GM12878 (cell line): Measurements from ENCODE around the gene TXNIP. TPM values are rescaled to one million over a fixed set of nuclear protein-coding genes. Genes with fewer than 3 reads are reported as not detected.

ENCODE experiments used
- ATAC-seq: fragments of 200-7000 bp; cut with Tn5 transposase; 3 replicates; pipeline ENCODE4 v1.9.1; 2020; ENCODE audit warnings: mild to moderate bottlenecking, moderate library complexity
- BruUV-seq: library from RNA; stranded (reverse); fragments of 400-500 nt; replicated peaks from 2 replicates; lab custom pipeline; 2021; lab: Mats Ljungman, UMichigan
- CTCF ChIA-PET: fragments of 300-600 bp; sonication (Branson Sonifier 250); formaldehyde crosslinking; extraction: SDS; loops from one replicate; lab custom pipeline; 2021; ENCODE audit warnings: inconsistent platforms; lab: Yijun Ruan, JAX
- POLR2A ChIA-PET: fragments of 350-600 bp; formaldehyde crosslinking; extraction: SDS; loops from one replicate; lab custom pipeline; 2021; ENCODE audit warnings: inconsistent platforms; lab: Charles Lee
- RAD21 ChIA-PET: fragments of 300-600 bp; sonication (Branson Sonifier 250); formaldehyde crosslinking; loops from one replicate; lab custom pipeline; 2023; ENCODE audit warnings: antibody characterized with exemption; ENCODE audit not compliant: unreplicated experiment; lab: Charles Lee
- SMC1A ChIA-PET: fragments of 300-600 bp; sonication (Branson Sonifier 250); formaldehyde crosslinking; loops from one replicate; lab custom pipeline; 2023; ENCODE audit not compliant: unreplicated experiment, uncharacterized antibody; lab: Charles Lee
- DNase-seq: peaks from one replicate; pipeline ENCODE4 v3.0.0-alpha.2; 2011; ENCODE audit warnings: low read depth, low spot score
- FAIRE-seq: peaks from 3 replicates; lab custom pipeline; 2011; peaks lifted over from hg19 to GRCh38; lab: Jason Lieb, UNC
- H2AFZ ChIP-seq: 2 replicates; pipeline ENCODE4 v1.6.0; 2011; ENCODE audit warnings: low read depth, low read length, control low read depth; ENCODE audit not compliant: control insufficient read depth
- H3K27ac ChIP-seq: 2 replicates; pipeline ENCODE4 v1.5.1; 2011; ENCODE audit warnings: control low read depth; ENCODE audit not compliant: control insufficient read depth, insufficient read depth
- H3K27me3 ChIP-seq, 2 experiments: replicated peaks in 1 of 2; 2 replicates each; pipeline versions ENCODE4 v1.6.0 to v1.6.1; 2011; ENCODE audit warnings: low read length in 1 of 2; ENCODE audit not compliant: control insufficient read depth in 2 of 2, insufficient read depth in 2 of 2
- H3K36me3 ChIP-seq, 2 experiments: 2 replicates each; pipeline ENCODE4 v1.5.1; 2011; ENCODE audit warnings: low read length in 1 of 2; ENCODE audit not compliant: control insufficient read depth in 2 of 2, insufficient read depth in 2 of 2
- H3K4me1 ChIP-seq: 2 replicates; pipeline ENCODE4 v1.6.1; 2011; ENCODE audit warnings: mild to moderate bottlenecking, low read length, moderate library complexity, mixed read lengths; ENCODE audit not compliant: control insufficient read depth, insufficient read depth
- H3K4me2 ChIP-seq: 2 replicates; pipeline ENCODE4 v1.6.0; 2011; ENCODE audit warnings: control low read depth; ENCODE audit not compliant: control insufficient read depth, insufficient read depth
- H3K4me3 ChIP-seq: fragments of 200-600 bp; sonication (generic); 2 replicates; pipeline ENCODE4 v1.5.1; 2016
- H3K79me2 ChIP-seq: 2 replicates; pipeline ENCODE4 v1.6.0; 2011; ENCODE audit warnings: low read length; ENCODE audit not compliant: control insufficient read depth, insufficient read depth
- H3K9ac ChIP-seq: 2 replicates; pipeline ENCODE4 v1.8.0; 2011; ENCODE audit warnings: low read length, control low read depth, mixed read lengths; ENCODE audit not compliant: control insufficient read depth, insufficient read depth
- H3K9me3 ChIP-seq: replicated peaks from 3 replicates; pipeline ENCODE4 v1.5.1; 2011; ENCODE audit warnings: mild to moderate bottlenecking, low read length; ENCODE audit not compliant: control insufficient read depth, insufficient read depth
- H4K20me1 ChIP-seq: 2 replicates; pipeline ENCODE4 v1.6.0; 2011; ENCODE audit not compliant: control insufficient read depth, insufficient read depth
- ATF7 ChIP-seq: fragments of 450-650 bp; IDR thresholded peaks from 2 replicates; pipeline ENCODE4 v1.6.1; 2016; ENCODE audit warnings: low read depth, mild to moderate bottlenecking
- BCLAF1 ChIP-seq: fragments of 450-650 bp; IDR thresholded peaks from 2 replicates; pipeline ENCODE4 v1.6.1; 2017; ENCODE audit warnings: antibody characterized with exemption, mild to moderate bottlenecking, moderate library complexity
- CEBPB ChIP-seq, 2 experiments: fragments of 150-350 bp in 1 of 2; IDR thresholded peaks; 2 replicates each; pipeline ENCODE4 v1.6.1; 2012 to 2014; ENCODE audit warnings: low read depth in 2 of 2, low read length in 2 of 2, borderline replicate concordance in 1 of 2, inconsistent platforms in 1 of 2
- CHD1 ChIP-seq: IDR thresholded peaks from 2 replicates; pipeline ENCODE4 v1.6.1; 2012; ENCODE audit warnings: low read depth, low read length, improper control_type of control experiment
- E2F4 ChIP-seq: IDR thresholded peaks from 2 replicates; pipeline ENCODE4 v1.6.1; 2012; ENCODE audit warnings: low read depth, low read length, improper control_type of control experiment
- E2F8 ChIP-seq: fragments of 450-650 bp; IDR thresholded peaks from 2 replicates; pipeline ENCODE4 v1.6.1; 2018; ENCODE audit warnings: mild to moderate bottlenecking, low read depth, moderate library complexity; ENCODE audit not compliant: partially characterized antibody
- NFYB ChIP-seq: IDR thresholded peaks from 2 replicates; pipeline ENCODE4 v1.6.1; 2011; ENCODE audit warnings: low read depth, mild to moderate bottlenecking, low read length, improper control_type of control experiment, moderate library complexity; ENCODE audit not compliant: insufficient read depth
- PAX8 ChIP-seq: fragments of 450-650 bp; IDR thresholded peaks from 2 replicates; pipeline ENCODE4 v1.6.1; 2017; ENCODE audit warnings: mild to moderate bottlenecking, moderate library complexity
- PKNOX1 ChIP-seq: fragments of 450-650 bp; IDR thresholded peaks from 2 replicates; pipeline ENCODE4 v1.6.1; 2016; ENCODE audit warnings: mild to moderate bottlenecking
- RAD21 ChIP-seq: IDR thresholded peaks from 2 replicates; pipeline ENCODE4 v1.6.1; 2011; ENCODE audit warnings: mild to moderate bottlenecking, low read depth, low read length, moderate library complexity; ENCODE audit not compliant: insufficient read depth
- SMAD5 ChIP-seq: IDR thresholded peaks from 2 replicates; pipeline ENCODE4 v1.6.1; 2016; ENCODE audit warnings: antibody characterized with exemption, low read depth
- SREBF1 ChIP-seq: IDR thresholded peaks from 2 replicates; pipeline ENCODE4 v1.6.1; 2012; ENCODE audit warnings: mild to moderate bottlenecking, low read length
- USF1 ChIP-seq: IDR thresholded peaks from 2 replicates; pipeline ENCODE4 v1.6.1; 2011; ENCODE audit warnings: borderline replicate concordance, low read depth, mild to moderate bottlenecking, moderate library complexity, mixed read lengths, low read length; ENCODE audit not compliant: insufficient read depth; ENCODE audit errors: extremely low read length
- WGBS: methylation state at CpG from one replicate; pipeline ENCODE4 v1.1.6; 2016; ENCODE audit warnings: low lambda C conversion rate; ENCODE audit not compliant: insufficient replicate concordance, insufficient coverage; ENCODE audit errors: missing lambda C conversion rate; 5-methylcytosine and 5-hydroxymethylcytosine counted together
- in situ Hi-C: fragments of 300-500 bp; cut with MboI; formaldehyde crosslinking; loops from 9 replicates; pipeline ENCODE4 v1.14.3; 2018; ENCODE audit warnings: mixed read lengths
- intact Hi-C: fragments of 100-400 bp; cut with micrococcal nuclease; formaldehyde crosslinking; loops from one replicate; pipeline ENCODE4 v1.14.2; 2022; ENCODE audit not compliant: unreplicated experiment
- polyA plus RNA-seq, 11 experiments: library from polyadenylated mRNA; depleted of rRNA in 4 of 11; unstranded in 6 of 11; stranded (reverse) in 5 of 11; fragments of >200 nt; fragmentation: Nextera tagmentation in 4 of 11; fragmentation: Illumina TruSeq in 1 of 11; extraction: Ambion mirVana in 4 of 11; extraction: Trizol in 1 of 11; gene quantifications; 1 replicate in 1 of 11; 2 replicates in 10 of 11; pipeline versions ENCODE4 v1.2.1 to v1.2.3, GENCODE V29; 2011 to 2016; ENCODE audit warnings: inconsistent platforms in 2 of 11, missing spikeins in 2 of 11, low read depth in 1 of 11
- total RNA-seq, 4 experiments: library from RNA; depleted of rRNA in 3 of 4; stranded (reverse); fragments of >200 nt in 3 of 4; fragmentation: Illumina TruSeq in 1 of 4; extraction: Trizol in 1 of 4; gene quantifications; 2 replicates each; pipeline versions ENCODE4 v1.2.1 to v1.2.3, GENCODE V29; 2013 to 2021

Gene TXNIP
- total and polyA plus RNA-seq, 10 of the 15 experiments (the other 5 are each of a cell fraction or from before 2014, with no cell fraction given) = 48.7 to 133 (median 107) TPM

GRCh38 chr1:145982010-145982723 lies 14.2 kb downstream of the TXNIP start:
- no peak overlapping the region for H3K27ac ChIP-seq
- RAD21 ChIA-PET = interaction anchor here (1.5 to 7.9 kb wide), 3 partner anchors 12 to 17 kb away, joined by 6 to 100 read pairs (median 6); partner anchors contain the start of genes ANKRD34A, POLR3GL and TXNIP
- no peak for FAIRE-seq
- no peak overlapping the region for H2AFZ ChIP-seq
- H3K4me2 ChIP-seq = no peak overlapping the region
- no peak overlapping the region for H3K9ac ChIP-seq
- no peaks in the 10 kb centered on the region for H4K20me1 ChIP-seq
- H3K9me3 ChIP-seq = no peaks in the 10 kb centered on the region
- CTCF ChIA-PET = interaction anchor here (0.6 to 9.4 kb wide), 5 partner anchors 10 to 52 kb away, joined by 3 to 361 read pairs (median 7); partner anchors contain the start of gene TXNIP
- no TSS peak for BruUV-seq
- no peak for DNase-seq
- SMC1A ChIA-PET = interaction anchor here (0.7 to 10.9 kb wide), 5 partner anchors 11 to 71 kb away, joined by 3 to 244 read pairs (median 7); partner anchors contain the start of genes ANKRD34A, POLR3GL and TXNIP
- no peaks in the 10 kb centered on the region for H3K27me3 ChIP-seq
- ATAC-seq = no peak
- no peaks in the 10 kb centered on the region for H3K79me2 ChIP-seq
- no peaks in the 10 kb centered on the region for H3K36me3 ChIP-seq
- H3K4me1 ChIP-seq = peaks cover 54% of the 10 kb centered on the region
- in situ Hi-C loops (no loop called here), intact Hi-C loops (no loop called here)
- WGBS = 72% methylated on average over 6 of the region's 6 CpGs
- POLR2A ChIA-PET = interaction anchor here (0.8 to 2.1 kb wide), 8 partner anchors 9 to 58 kb away, joined by 3 to 12 read pairs (median 4); partner anchors contain the start of genes LIX1L and TXNIP
- no peak overlapping the region for H3K4me3 ChIP-seq
- TF ChIP-seq SMAD5 (no peak), CHD1 (no peak), CEBPB (IDR thresholded peaks at IDR 0.05; ENCODE audit: borderline replicate concordance in 1 of 2, low read depth in 2 of 2, low read length in 2 of 2) (no peak), BCLAF1 (no peak), E2F4 (no peak), E2F8 (no peak), PKNOX1 (no peak), PAX8 (no peak), NFYB (no peak), SREBF1 (no peak), RAD21 (no peak), USF1 (no peak), ATF7 (no peak)
